WTC11 (cell line): Measurements from ENCODE around the gene SEZ6. TPM values are rescaled to one million over a fixed set of nuclear protein-coding genes. Genes with fewer than 3 reads are reported as not detected.

Source experiments
- CBFB ChIP-seq: sonication (generic); formaldehyde crosslinking; IDR thresholded peaks from 2 replicates; pipeline ENCODE4 v1.8.1; 2022; ENCODE audit warnings: mild to moderate bottlenecking, low read depth, missing genetic modification reagents
- CTCF ChIP-seq: fragments of 200-600 bp; IDR thresholded peaks from 2 replicates; pipeline ENCODE4 v1.8.0; 2022; ENCODE audit warnings: antibody characterized with exemption
- E2F4 ChIP-seq: sonication (generic); formaldehyde crosslinking; IDR thresholded peaks from 2 replicates; pipeline ENCODE4 v1.8.1; 2022; ENCODE audit warnings: low read depth, mild to moderate bottlenecking, moderate library complexity, missing genetic modification reagents, borderline replicate concordance
- EMX1 ChIP-seq: fragments of 250-450 bp; sonication (Bioruptor Pico); IDR thresholded peaks from 2 replicates; pipeline ENCODE4 v1.8.0; 2021; ENCODE audit warnings: mild to moderate bottlenecking
- ESRRA ChIP-seq: sonication (generic); formaldehyde crosslinking; IDR thresholded peaks from 2 replicates; pipeline ENCODE4 v1.8.1; 2022; ENCODE audit warnings: mild to moderate bottlenecking, missing genetic modification reagents, borderline replicate concordance
- ETV6 ChIP-seq: sonication (generic); formaldehyde crosslinking; IDR thresholded peaks from 2 replicates; pipeline ENCODE4 v1.8.1; 2022; ENCODE audit warnings: mild to moderate bottlenecking, missing genetic modification reagents
- FOXJ3 ChIP-seq: sonication (generic); formaldehyde crosslinking; IDR thresholded peaks from 2 replicates; pipeline ENCODE4 v1.9.0; 2021; ENCODE audit warnings: missing genetic modification reagents, mild to moderate bottlenecking, borderline replicate concordance
- FOXK1 ChIP-seq: sonication (generic); formaldehyde crosslinking; IDR thresholded peaks from 2 replicates; pipeline ENCODE4 v1.8.0; 2022; ENCODE audit warnings: mild to moderate bottlenecking, moderate library complexity, missing genetic modification reagents
- FOXP1 ChIP-seq: sonication (generic); formaldehyde crosslinking; IDR thresholded peaks from 2 replicates; pipeline ENCODE4 v1.8.0; 2022; ENCODE audit warnings: missing genetic modification reagents, mild to moderate bottlenecking, moderate library complexity, borderline replicate concordance
- JAZF1 ChIP-seq: fragments of 250-450 bp; sonication (Bioruptor Pico); IDR thresholded peaks from 2 replicates; pipeline ENCODE4 v1.9.0; 2021; ENCODE audit warnings: moderate library complexity, mild to moderate bottlenecking, inconsistent platforms
- NFE2L1 ChIP-seq: sonication (generic); formaldehyde crosslinking; IDR thresholded peaks from 2 replicates; pipeline ENCODE4 v1.8.1; 2023; ENCODE audit warnings: missing genetic modification reagents
- NFYB ChIP-seq: sonication (generic); formaldehyde crosslinking; conservative IDR thresholded peaks from 2 replicates; pipeline ENCODE4 v1.8.0; 2022; ENCODE audit warnings: low read depth, missing genetic modification reagents
- TCF7 ChIP-seq: sonication (generic); formaldehyde crosslinking; IDR thresholded peaks from 2 replicates; pipeline ENCODE4 v1.8.0; 2022; ENCODE audit warnings: mild to moderate bottlenecking, low read depth, missing genetic modification reagents, moderate library complexity
- TEAD4 ChIP-seq: sonication (generic); formaldehyde crosslinking; IDR thresholded peaks from 2 replicates; pipeline ENCODE4 v1.8.0; 2022; ENCODE audit warnings: mild to moderate bottlenecking, missing genetic modification reagents
- ZBTB21 ChIP-seq: sonication (generic); formaldehyde crosslinking; IDR thresholded peaks from 2 replicates; pipeline ENCODE4 v1.8.1; 2023; ENCODE audit warnings: mild to moderate bottlenecking, missing genetic modification reagents, borderline replicate concordance
- ZNF121 ChIP-seq: sonication (generic); formaldehyde crosslinking; IDR thresholded peaks from 2 replicates; pipeline ENCODE4 v1.8.0; 2023; ENCODE audit warnings: missing genetic modification reagents
- ZNF219 ChIP-seq: sonication (generic); formaldehyde crosslinking; IDR thresholded peaks from 2 replicates; pipeline ENCODE4 v1.8.0; 2023; ENCODE audit warnings: missing genetic modification reagents, mild to moderate bottlenecking, borderline replicate concordance
- total RNA-seq: library from RNA; stranded (reverse); gene quantifications from 3 replicates; pipeline ENCODE4 v1.2.3, GENCODE V29; 2021
- TF ChIP-seq, protein P1 (sequence below): sonication (generic); formaldehyde crosslinking; IDR thresholded peaks from 2 replicates; pipeline ENCODE4 v1.8.0; 2023; ENCODE audit warnings: missing genetic modification reagents, mild to moderate bottlenecking, borderline replicate concordance
- TF ChIP-seq, protein P2 (sequence below): sonication (generic); formaldehyde crosslinking; IDR thresholded peaks from 2 replicates; pipeline ENCODE4 v1.8.0; 2022; ENCODE audit warnings: mild to moderate bottlenecking, missing genetic modification reagents
- TF ChIP-seq, protein P3 (sequence below): sonication (generic); formaldehyde crosslinking; IDR thresholded peaks from 2 replicates; pipeline ENCODE4 v1.8.1; 2023; ENCODE audit warnings: mild to moderate bottlenecking, moderate library complexity, missing genetic modification reagents
- TF ChIP-seq, protein P4 (sequence below): sonication (generic); formaldehyde crosslinking; IDR thresholded peaks from 2 replicates; pipeline ENCODE4 v1.8.0; 2022; ENCODE audit warnings: mild to moderate bottlenecking, missing genetic modification reagents

SEZ6 gene
- total RNA-seq, 1 experiment from 2014 or later: 3.0 TPM

DNA sequence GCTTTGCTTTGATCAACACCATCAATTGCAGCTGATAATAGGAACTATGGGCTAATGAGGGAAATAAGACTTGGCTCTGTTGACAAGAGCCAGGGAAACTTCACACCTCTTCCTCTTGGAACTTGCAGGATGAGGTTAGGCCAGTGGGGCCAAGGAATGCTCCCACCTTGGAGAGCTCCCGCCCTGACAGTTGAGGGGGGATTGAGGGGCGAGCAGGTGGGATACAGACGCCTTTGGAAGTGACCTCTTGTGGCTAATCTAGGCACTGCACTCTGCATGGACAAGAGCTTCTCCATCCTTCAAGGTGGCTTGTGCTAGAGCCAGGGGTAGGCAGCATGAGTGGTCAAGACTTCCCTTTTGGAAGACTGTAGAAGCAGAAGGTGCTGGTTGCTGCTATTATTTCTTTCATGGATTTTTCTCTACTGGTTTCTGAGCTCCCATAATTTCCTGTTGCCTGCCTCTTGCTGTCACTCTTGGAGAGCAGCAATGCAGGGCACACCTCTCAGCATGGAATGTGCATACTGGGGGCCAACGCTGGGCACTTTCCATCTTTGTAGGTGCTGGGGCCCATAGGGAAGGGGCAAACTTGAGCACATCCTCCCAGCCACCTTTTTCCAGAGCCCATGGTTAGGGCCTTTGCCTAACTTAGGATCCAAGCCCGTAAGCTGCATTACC, 52.3 kb downstream of the SEZ6 start (continued):
- TF ChIP-seq, protein P1, sequence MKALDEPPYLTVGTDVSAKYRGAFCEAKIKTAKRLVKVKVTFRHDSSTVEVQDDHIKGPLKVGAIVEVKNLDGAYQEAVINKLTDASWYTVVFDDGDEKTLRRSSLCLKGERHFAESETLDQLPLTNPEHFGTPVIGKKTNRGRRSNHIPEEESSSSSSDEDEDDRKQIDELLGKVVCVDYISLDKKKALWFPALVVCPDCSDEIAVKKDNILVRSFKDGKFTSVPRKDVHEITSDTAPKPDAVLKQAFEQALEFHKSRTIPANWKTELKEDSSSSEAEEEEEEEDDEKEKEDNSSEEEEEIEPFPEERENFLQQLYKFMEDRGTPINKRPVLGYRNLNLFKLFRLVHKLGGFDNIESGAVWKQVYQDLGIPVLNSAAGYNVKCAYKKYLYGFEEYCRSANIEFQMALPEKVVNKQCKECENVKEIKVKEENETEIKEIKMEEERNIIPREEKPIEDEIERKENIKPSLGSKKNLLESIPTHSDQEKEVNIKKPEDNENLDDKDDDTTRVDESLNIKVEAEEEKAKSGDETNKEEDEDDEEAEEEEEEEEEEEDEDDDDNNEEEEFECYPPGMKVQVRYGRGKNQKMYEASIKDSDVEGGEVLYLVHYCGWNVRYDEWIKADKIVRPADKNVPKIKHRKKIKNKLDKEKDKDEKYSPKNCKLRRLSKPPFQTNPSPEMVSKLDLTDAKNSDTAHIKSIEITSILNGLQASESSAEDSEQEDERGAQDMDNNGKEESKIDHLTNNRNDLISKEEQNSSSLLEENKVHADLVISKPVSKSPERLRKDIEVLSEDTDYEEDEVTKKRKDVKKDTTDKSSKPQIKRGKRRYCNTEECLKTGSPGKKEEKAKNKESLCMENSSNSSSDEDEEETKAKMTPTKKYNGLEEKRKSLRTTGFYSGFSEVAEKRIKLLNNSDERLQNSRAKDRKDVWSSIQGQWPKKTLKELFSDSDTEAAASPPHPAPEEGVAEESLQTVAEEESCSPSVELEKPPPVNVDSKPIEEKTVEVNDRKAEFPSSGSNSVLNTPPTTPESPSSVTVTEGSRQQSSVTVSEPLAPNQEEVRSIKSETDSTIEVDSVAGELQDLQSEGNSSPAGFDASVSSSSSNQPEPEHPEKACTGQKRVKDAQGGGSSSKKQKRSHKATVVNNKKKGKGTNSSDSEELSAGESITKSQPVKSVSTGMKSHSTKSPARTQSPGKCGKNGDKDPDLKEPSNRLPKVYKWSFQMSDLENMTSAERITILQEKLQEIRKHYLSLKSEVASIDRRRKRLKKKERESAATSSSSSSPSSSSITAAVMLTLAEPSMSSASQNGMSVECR (CRISPR knock-in tag): peak; percentile 93; the same call in 1 of the 2 replicates
- no peak for TF ChIP-seq CBFB (CRISPR knock-in tag)
- TF ChIP-seq NFE2L1 (CRISPR knock-in tag): peak; percentile 46; the same call in 1 of the 2 replicates
- TF ChIP-seq, protein P2, sequence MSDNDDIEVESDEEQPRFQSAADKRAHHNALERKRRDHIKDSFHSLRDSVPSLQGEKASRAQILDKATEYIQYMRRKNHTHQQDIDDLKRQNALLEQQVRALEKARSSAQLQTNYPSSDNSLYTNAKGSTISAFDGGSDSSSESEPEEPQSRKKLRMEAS (CRISPR knock-in tag): peak; percentile 71; the same call in 1 of the 2 replicates
- no peak for TF ChIP-seq ZNF121
- TF ChIP-seq, protein P3, sequence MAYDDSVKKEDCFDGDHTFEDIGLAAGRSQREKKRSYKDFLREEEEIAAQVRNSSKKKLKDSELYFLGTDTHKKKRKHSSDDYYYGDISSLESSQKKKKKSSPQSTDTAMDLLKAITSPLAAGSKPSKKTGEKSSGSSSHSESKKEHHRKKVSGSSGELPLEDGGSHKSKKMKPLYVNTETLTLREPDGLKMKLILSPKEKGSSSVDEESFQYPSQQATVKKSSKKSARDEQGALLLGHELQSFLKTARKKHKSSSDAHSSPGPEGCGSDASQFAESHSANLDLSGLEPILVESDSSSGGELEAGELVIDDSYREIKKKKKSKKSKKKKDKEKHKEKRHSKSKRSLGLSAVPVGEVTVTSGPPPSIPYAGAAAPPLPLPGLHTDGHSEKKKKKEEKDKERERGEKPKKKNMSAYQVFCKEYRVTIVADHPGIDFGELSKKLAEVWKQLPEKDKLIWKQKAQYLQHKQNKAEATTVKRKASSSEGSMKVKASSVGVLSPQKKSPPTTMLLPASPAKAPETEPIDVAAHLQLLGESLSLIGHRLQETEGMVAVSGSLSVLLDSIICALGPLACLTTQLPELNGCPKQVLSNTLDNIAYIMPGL (CRISPR knock-in tag): peak; percentile 32; the same call in 1 of the 2 replicates
- no peak for TF ChIP-seq JAZF1 (CRISPR knock-in tag)
- peak; percentile 74 for TF ChIP-seq FOXK1 (CRISPR knock-in tag)
- TF ChIP-seq, protein P4, sequence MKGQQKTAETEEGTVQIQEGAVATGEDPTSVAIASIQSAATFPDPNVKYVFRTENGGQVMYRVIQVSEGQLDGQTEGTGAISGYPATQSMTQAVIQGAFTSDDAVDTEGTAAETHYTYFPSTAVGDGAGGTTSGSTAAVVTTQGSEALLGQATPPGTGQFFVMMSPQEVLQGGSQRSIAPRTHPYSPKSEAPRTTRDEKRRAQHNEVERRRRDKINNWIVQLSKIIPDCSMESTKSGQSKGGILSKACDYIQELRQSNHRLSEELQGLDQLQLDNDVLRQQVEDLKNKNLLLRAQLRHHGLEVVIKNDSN (CRISPR knock-in tag): peak; percentile 29; the same call in 1 of the 2 replicates
- TF ChIP-seq ZBTB21: no peak
- TF ChIP-seq ESRRA (CRISPR knock-in tag): no peak
- TF ChIP-seq NFYB: 0 out of 2 replicates have a peak, but pooled peaks have one; percentile 18
- TF ChIP-seq TCF7 (CRISPR knock-in tag): 0 out of 2 replicates have a peak, but pooled peaks have one; percentile 24
- TF ChIP-seq FOXJ3: no peak
- TF ChIP-seq ETV6 (CRISPR knock-in tag): 0 out of 2 replicates have a peak, but pooled peaks have one; percentile 47
- peak; percentile 95 for TF ChIP-seq CTCF
- TF ChIP-seq FOXP1: peak; percentile 75
- peak; percentile 73; the same call in 1 of the 2 replicates for TF ChIP-seq TEAD4
- TF ChIP-seq EMX1: no peak
- no peak for TF ChIP-seq ZNF219 (CRISPR knock-in tag)
- peak; percentile 61; the same call in 1 of the 2 replicates for TF ChIP-seq E2F4 (CRISPR knock-in tag)
